K562 (cell line): Measurements from ENCODE around the gene DEDD2. TPM values are rescaled to one million over a fixed set of nuclear protein-coding genes. Genes with fewer than 3 reads are reported as not detected.
A peak's percentile ranks its signal among the peaks of the same experiment; 100 is the strongest.

Source experiments
- ATF1 ChIP-seq, 2 experiments: fragments of 450-650 bp in 1 of 2; IDR thresholded peaks; 2 replicates each; pipeline ENCODE4 v1.6.1; 2016; ENCODE audit warnings: missing compliant biosample characterization in 1 of 2, missing genetic modification characterization in 1 of 2
- BDP1 ChIP-seq: IDR thresholded peaks from 3 replicates; pipeline ENCODE4 v1.6.1; 2011; ENCODE audit not compliant: insufficient read length, insufficient read depth
- CAMTA2 ChIP-seq: fragments of 250-450 bp; sonication (Bioruptor Pico); conservative IDR thresholded peaks from 2 replicates; pipeline ENCODE4 v1.5.1; 2022
- CEBPG ChIP-seq, 3 experiments: fragments of 200-800 bp in 1 of 3; sonication (Bioruptor generic) in 1 of 3; sonication (generic) in 1 of 3; formaldehyde crosslinking in 1 of 3; IDR thresholded peaks in 2 of 3; conservative IDR thresholded peaks in 1 of 3; 2 replicates each; pipeline versions ENCODE4 v1.6.1 to v1.8.0; 2016 to 2022; ENCODE audit warnings: missing compliant biosample characterization in 2 of 3, missing genetic modification characterization in 2 of 3, mild to moderate bottlenecking in 1 of 3, missing genetic modification reagents in 1 of 3
- CREM ChIP-seq: IDR thresholded peaks from 2 replicates; pipeline ENCODE4 v1.6.1; 2014; ENCODE audit warnings: antibody characterized with exemption, low read depth
- FOXJ2 ChIP-seq: fragments of 200-800 bp; sonication (Bioruptor generic); IDR thresholded peaks from 2 replicates; pipeline ENCODE4 v1.6.1; 2016; ENCODE audit warnings: missing genetic modification characterization, missing compliant biosample characterization
- HDAC6 ChIP-seq: IDR thresholded peaks from 2 replicates; pipeline ENCODE4 v1.6.1; 2012; ENCODE audit warnings: low read depth, mild to moderate bottlenecking, control low read depth, inconsistent platforms, low read length, moderate library complexity
- HES1 ChIP-seq: fragments of 450-650 bp; IDR thresholded peaks from 2 replicates; pipeline ENCODE4 v1.6.1; 2016; ENCODE audit warnings: low read depth, mild to moderate bottlenecking, moderate library complexity
- KDM1A ChIP-seq, 2 experiments: fragments of 450-650 bp; IDR thresholded peaks; 2 replicates each; pipeline ENCODE4 v1.6.1; 2016; ENCODE audit warnings: mild to moderate bottlenecking in 2 of 2
- LCOR ChIP-seq: sonication (generic); formaldehyde crosslinking; IDR thresholded peaks from 2 replicates; pipeline ENCODE4 v1.8.0; 2022; ENCODE audit warnings: mild to moderate bottlenecking, missing genetic modification reagents
- POLR2AphosphoS5 ChIP-seq: IDR thresholded peaks from 2 replicates; pipeline ENCODE4 v1.6.1; 2011; ENCODE audit warnings: mild to moderate bottlenecking, low read depth, low read length, moderate library complexity; ENCODE audit not compliant: control insufficient read depth, insufficient read depth
- PTRF ChIP-seq: fragments of 450-650 bp; IDR thresholded peaks from 2 replicates; pipeline ENCODE4 v1.6.1; 2016; ENCODE audit warnings: mild to moderate bottlenecking, missing genetic modification characterization, missing compliant biosample characterization
- SIN3A ChIP-seq, 2 experiments: fragments of 150-350 bp in 1 of 2; IDR thresholded peaks; 2 replicates each; pipeline ENCODE4 v1.6.1; 2011 to 2016; ENCODE audit warnings: borderline replicate concordance in 2 of 2, low read depth in 2 of 2, low read length in 2 of 2, mild to moderate bottlenecking in 2 of 2, moderate library complexity in 2 of 2; ENCODE audit not compliant: control insufficient read depth in 1 of 2
- SMAD3 ChIP-seq: fragments of 450-650 bp; formaldehyde crosslinking; conservative IDR thresholded peaks from 2 replicates; pipeline ENCODE4 v1.4.0; 2020; ENCODE audit warnings: mild to moderate bottlenecking
- SMARCA4 ChIP-seq: fragments of 450-650 bp; IDR thresholded peaks from 2 replicates; pipeline ENCODE4 v1.6.1; 2016
- SP1 ChIP-seq: sonication (generic); formaldehyde crosslinking; IDR thresholded peaks from 2 replicates; pipeline ENCODE4 v1.8.1; 2022; ENCODE audit warnings: mild to moderate bottlenecking, missing genetic modification reagents
- TARDBP ChIP-seq: fragments of 450-650 bp; IDR thresholded peaks from 2 replicates; pipeline ENCODE4 v1.6.1; 2016
- TFAM ChIP-seq: fragments of 250-450 bp; sonication (Bioruptor Pico); conservative IDR thresholded peaks from 2 replicates; pipeline ENCODE4 v1.5.0; 2021; ENCODE audit warnings: mild to moderate bottlenecking, moderate library complexity
- TGIF2 ChIP-seq: sonication (generic); formaldehyde crosslinking; IDR thresholded peaks from 2 replicates; pipeline ENCODE4 v1.8.1; 2022; ENCODE audit warnings: mild to moderate bottlenecking, missing genetic modification reagents, moderate library complexity
- ZBTB8A ChIP-seq: fragments of 450-650 bp; IDR thresholded peaks from 2 replicates; pipeline ENCODE4 v1.6.1; 2018; ENCODE audit warnings: mild to moderate bottlenecking, moderate library complexity; ENCODE audit not compliant: partially characterized antibody
- ZFPM2 ChIP-seq: fragments of 250-450 bp; sonication (Bioruptor Pico); IDR thresholded peaks from 2 replicates; pipeline ENCODE4 v1.5.1; 2022; ENCODE audit warnings: mild to moderate bottlenecking
- ZNF143 ChIP-seq: sonication (generic); formaldehyde crosslinking; IDR thresholded peaks from 2 replicates; pipeline ENCODE4 v1.9.0; 2022; ENCODE audit warnings: mild to moderate bottlenecking, missing genetic modification reagents
- ZNF146 ChIP-seq: IDR thresholded peaks from one replicate; pipeline ENCODE4 v1.6.1; 2018; ENCODE audit warnings: missing compliant biosample characterization; ENCODE audit not compliant: unreplicated experiment
- ZNF740 ChIP-seq, 3 experiments: fragments of 200-800 bp in 1 of 3; sonication (Bioruptor generic) in 1 of 3; sonication (generic) in 1 of 3; formaldehyde crosslinking in 1 of 3; IDR thresholded peaks; 2 replicates each; pipeline versions ENCODE4 v1.6.1 to v1.8.0; 2016 to 2022; ENCODE audit warnings: mild to moderate bottlenecking in 2 of 3, missing compliant biosample characterization in 2 of 3, missing genetic modification characterization in 2 of 3, missing genetic modification reagents in 1 of 3
- ZNF780A ChIP-seq: fragments of 250-450 bp; sonication (Bioruptor Pico); IDR thresholded peaks from 2 replicates; pipeline ENCODE4 v1.5.0; 2021; ENCODE audit warnings: mild to moderate bottlenecking
- ZSCAN29 ChIP-seq: fragments of 450-650 bp; IDR thresholded peaks from 2 replicates; pipeline ENCODE4 v1.6.1; 2017
- polyA plus RNA-seq, 8 experiments: library from polyadenylated mRNA; depleted of rRNA in 4 of 8; stranded (reverse) in 5 of 8; unstranded in 3 of 8; fragments of >200 nt; fragmentation: Nextera tagmentation in 2 of 8; fragmentation: Illumina TruSeq in 1 of 8; extraction: Ambion mirVana in 2 of 8; extraction: Trizol in 1 of 8; gene quantifications; 2 replicates each; pipeline versions ENCODE4 v1.2.1 to v1.2.3, GENCODE V29; 2011 to 2014; ENCODE audit warnings: inconsistent platforms in 1 of 8, missing spikeins in 1 of 8
- total RNA-seq, 7 experiments: library from RNA; depleted of rRNA in 6 of 7; stranded (reverse); fragments of >200 nt in 6 of 7; fragmentation: Illumina TruSeq in 2 of 7; extraction: Trizol in 2 of 7; gene quantifications; 2 replicates each; pipeline versions ENCODE4 v1.2.1 to v1.2.3, GENCODE V29; 2011 to 2021; ENCODE audit warnings: low replicate concordance in 1 of 7

DEDD2 gene
- total and polyA plus RNA-seq, 9 of the 15 experiments (the other 6 are each of a cell fraction or from before 2014, with no cell fraction given), result 4.3 to 43.0 (median 29.2) TPM

GRCh38 chr19:42254850-42255765 lies 37.6 kb upstream of the DEDD2 start, which contains the start of gene ERF (continued):
- TF ChIP-seq TARDBP (peak; percentile 62; the same call in 1 of the 2 replicates), SP1 (CRISPR knock-in tag) (peak; percentile 57; the same call in 1 of the 2 replicates), ZNF146 (CRISPR knock-in tag) (no peak), CEBPG (CRISPR knock-in tag; IDR thresholded peaks at IDR 0.05) (no peak), CEBPG (tag; conservative IDR thresholded peaks at IDR 0.05 in 1 of 2, IDR thresholded peaks at IDR 0.05 in 1 of 2) (no peak), POLR2AphosphoS5 (peak; percentile 81), CREM (peak; percentile 95), SMARCA4 (no peak), HDAC6 (no peak), PTRF (tag) (no peak), ZFPM2 (CRISPR knock-in tag) (no peak), CAMTA2 (CRISPR knock-in tag) (no peak), ZBTB8A (no peak), FOXJ2 (tag) (no peak), TFAM (CRISPR knock-in tag) (no peak), ZNF143 (CRISPR knock-in tag) (no peak), ZNF740 (CRISPR knock-in tag; IDR thresholded peaks at IDR 0.05) (peak; percentile 72), ZNF740 (tag; IDR thresholded peaks at IDR 0.05) (no peak; a peak in 1 of 4 replicates), ZSCAN29 (no peak), ATF1 (CRISPR knock-in tag; IDR thresholded peaks at IDR 0.05) (peak; percentile 55; the same call in 1 of the 2 replicates), ATF1 (tag; IDR thresholded peaks at IDR 0.05) (peak; percentile 78), KDM1A (IDR thresholded peaks at IDR 0.05) (no peak), SIN3A (IDR thresholded peaks at IDR 0.05; ENCODE audit: borderline replicate concordance in 2 of 2, control insufficient read depth in 1 of 2, low read depth in 2 of 2, low read length in 2 of 2) (peak; percentile 60 to 67; a peak in 2 of 4 replicates), HES1 (no peak), LCOR (CRISPR knock-in tag) (no peak), TGIF2 (no peak; the same call in 1 of the 2 replicates), BDP1 (no peak), ZNF780A (CRISPR knock-in tag) (0 out of 2 replicates have a peak, but pooled peaks have one; percentile 16), SMAD3 (CRISPR knock-in tag) (no peak)
